GM18907 (cell line): ENCODE data around the gene ZBTB33.

Experiments used
- ATAC-seq: cut with Tn5 transposase; IDR thresholded peaks from one replicate; pipeline ENCODE4 v1.9.1; 2021; ENCODE audit warnings: mild to moderate bottlenecking, moderate library complexity; ENCODE audit not compliant: unreplicated experiment

The ZBTB33 gene

GRCh38 chrX:120304256-120304655 is 53.6 kb downstream of the ZBTB33 start:
- no peak for ATAC-seq

- no peak for ATAC-seq
Measured at GRCh38 chrX:120305531-120306141, 55.0 kb downstream of the ZBTB33 start.

- no peak for ATAC-seq
Measured at GRCh38 chrX:120306630-120307029, 56.0 kb downstream of the ZBTB33 start.
